ENCODE measurements around the gene PCNX4. TPM values are rescaled to one million over a fixed set of nuclear protein-coding genes. Genes with fewer than 3 reads are reported as not detected.

PCNX4 gene
- total RNA-seq, 2 donors from 2014 or later = 19.7 to 23.6 TPM

- H3K9ac ChIP-seq (ENCODE audit: low read depth in 2 of 2, low read length in 2 of 2) = no peak overlapping the region
- no peaks in the 10 kb centered on the region for H3K27me3 ChIP-seq
- H3K27ac ChIP-seq = no peak overlapping the region
- no peak for DNase-seq
- no peaks in the 10 kb centered on the region for H3K4me1 ChIP-seq
- TF ChIP-seq CTCF (IDR thresholded peaks at IDR 0.05) = no peak
- H3K4me3 ChIP-seq = no peak overlapping the region
- H3K9me3 ChIP-seq = no peaks in the 10 kb centered on the region
- intact Hi-C loops (cut with DNase I) = no loop called here
- H3K36me3 ChIP-seq = peaks cover 2% of the 10 kb centered on the region
Observed at GRCh38 chr14:60116181-60116580, 24.5 kb downstream of the PCNX4 start.

- intact Hi-C loops (cut with DNase I) = no loop called here
- no peaks in the 10 kb centered on the region for H3K27me3 ChIP-seq
- H3K36me3 ChIP-seq = no peaks in the 10 kb centered on the region
- H3K27ac ChIP-seq = no peak overlapping the region
- TF ChIP-seq CTCF (IDR thresholded peaks at IDR 0.05) = no peak
- no peak for DNase-seq
- H3K4me3 ChIP-seq = no peak overlapping the region
- no peaks in the 10 kb centered on the region for H3K4me1 ChIP-seq
- H3K9me3 ChIP-seq = no peaks in the 10 kb centered on the region
- H3K9ac ChIP-seq (ENCODE audit: low read depth in 2 of 2, low read length in 2 of 2) = no peak overlapping the region
Observed at GRCh38 chr14:60125918-60126317, 34.2 kb downstream of the PCNX4 start.

GRCh38 chr14:60133487-60133886 is 41.8 kb downstream of the PCNX4 start:
- intact Hi-C loops (cut with DNase I) = no loop called here
- TF ChIP-seq CTCF (IDR thresholded peaks at IDR 0.05) = no peak
- H3K9ac ChIP-seq (ENCODE audit: low read depth in 2 of 2, low read length in 2 of 2) = no peak overlapping the region

GRCh38 chr14:60134702-60135101 is 43.0 kb downstream of the PCNX4 start:
- no peak overlapping the region for H3K9ac ChIP-seq (ENCODE audit: low read depth in 2 of 2, low read length in 2 of 2)
- H3K9me3 ChIP-seq = no peaks in the 10 kb centered on the region
- no peak overlapping the region for H3K4me3 ChIP-seq
- DNase-seq = no peak
- H3K36me3 ChIP-seq = no peaks in the 10 kb centered on the region
- TF ChIP-seq CTCF (IDR thresholded peaks at IDR 0.05) = no peak
- H3K4me1 ChIP-seq = no peaks in the 10 kb centered on the region
- intact Hi-C loops (cut with DNase I) = no loop called here
- no peak overlapping the region for H3K27ac ChIP-seq
- H3K27me3 ChIP-seq = no peaks in the 10 kb centered on the region

More at GRCh38 chr14:60133487-60133886, 41.8 kb downstream of the PCNX4 start:
- Histone ChIP-seq H3K36me3 (no peaks in the 10 kb centered on the region), H3K27me3 (no peaks in the 10 kb centered on the region), H3K27ac (no peak overlapping the region), H3K4me3 (no peak overlapping the region), H3K4me1 (no peaks in the 10 kb centered on the region), H3K9me3 (no peaks in the 10 kb centered on the region)
- no peak for DNase-seq

GRCh38 chr14:60151715-60152114 is 60.0 kb downstream of the PCNX4 start:
- no peaks in the 10 kb centered on the region for H3K9me3 ChIP-seq
- DNase-seq = peak; percentile 44
- intact Hi-C loops (cut with DNase I) = no loop called here
- no peaks in the 10 kb centered on the region for H3K27me3 ChIP-seq
- no peak overlapping the region for H3K9ac ChIP-seq (ENCODE audit: low read depth in 2 of 2, low read length in 2 of 2)
- no peak for TF ChIP-seq CTCF (IDR thresholded peaks at IDR 0.05)
- H3K27ac ChIP-seq = peak overlapping the region; percentile 34
- H3K4me3 ChIP-seq = no peak overlapping the region
- no peaks in the 10 kb centered on the region for H3K36me3 ChIP-seq
- H3K4me1 ChIP-seq = no peaks in the 10 kb centered on the region

GRCh38 chr14:60153991-60154390 is 62.3 kb downstream of the PCNX4 start:
- Histone ChIP-seq H3K4me3 (no peak overlapping the region), H3K27ac (no peak overlapping the region), H3K9ac (ENCODE audit: low read depth in 2 of 2, low read length in 2 of 2) (no peak overlapping the region), H3K9me3 (no peaks in the 10 kb centered on the region), H3K27me3 (no peaks in the 10 kb centered on the region), H3K4me1 (no peaks in the 10 kb centered on the region), H3K36me3 (no peaks in the 10 kb centered on the region)
- DNase-seq = no peak
- intact Hi-C loops (cut with DNase I) = no loop called here
- no peak for TF ChIP-seq CTCF (IDR thresholded peaks at IDR 0.05)
